ENCODE data around the gene RAD18.

DNA sequence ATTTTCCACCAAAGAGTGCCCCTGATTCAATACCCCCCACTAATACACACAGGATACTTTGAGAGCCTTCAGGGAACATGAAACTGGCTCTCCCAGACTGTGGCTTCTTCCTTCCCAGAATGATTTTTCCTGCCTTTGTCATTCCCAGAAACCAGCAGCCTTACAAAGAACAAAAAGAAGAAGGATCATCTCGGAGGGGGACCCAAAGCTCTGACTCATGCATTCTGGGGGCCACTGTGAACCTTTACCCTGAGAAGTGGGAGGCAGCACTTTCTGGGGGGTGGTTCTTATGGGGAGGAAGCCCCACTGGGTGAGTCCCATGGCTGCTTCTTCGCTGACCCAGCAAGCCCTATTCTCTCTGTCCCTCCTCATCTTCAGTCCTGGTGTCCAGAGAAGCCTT is 44.7 kb upstream of the RAD18 start:
- TF ChIP-seq, protein P1, sequence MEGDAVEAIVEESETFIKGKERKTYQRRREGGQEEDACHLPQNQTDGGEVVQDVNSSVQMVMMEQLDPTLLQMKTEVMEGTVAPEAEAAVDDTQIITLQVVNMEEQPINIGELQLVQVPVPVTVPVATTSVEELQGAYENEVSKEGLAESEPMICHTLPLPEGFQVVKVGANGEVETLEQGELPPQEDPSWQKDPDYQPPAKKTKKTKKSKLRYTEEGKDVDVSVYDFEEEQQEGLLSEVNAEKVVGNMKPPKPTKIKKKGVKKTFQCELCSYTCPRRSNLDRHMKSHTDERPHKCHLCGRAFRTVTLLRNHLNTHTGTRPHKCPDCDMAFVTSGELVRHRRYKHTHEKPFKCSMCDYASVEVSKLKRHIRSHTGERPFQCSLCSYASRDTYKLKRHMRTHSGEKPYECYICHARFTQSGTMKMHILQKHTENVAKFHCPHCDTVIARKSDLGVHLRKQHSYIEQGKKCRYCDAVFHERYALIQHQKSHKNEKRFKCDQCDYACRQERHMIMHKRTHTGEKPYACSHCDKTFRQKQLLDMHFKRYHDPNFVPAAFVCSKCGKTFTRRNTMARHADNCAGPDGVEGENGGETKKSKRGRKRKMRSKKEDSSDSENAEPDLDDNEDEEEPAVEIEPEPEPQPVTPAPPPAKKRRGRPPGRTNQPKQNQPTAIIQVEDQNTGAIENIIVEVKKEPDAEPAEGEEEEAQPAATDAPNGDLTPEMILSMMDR (IDR thresholded peaks at IDR 0.05): no peak
- no peak for TF ChIP-seq ZFX (IDR thresholded peaks at IDR 0.05; ENCODE audit: borderline replicate concordance)
